ENCODE results near the gene ZHX3. TPM values are rescaled to one million over a fixed set of nuclear protein-coding genes. Genes with fewer than 3 reads are reported as not detected.
A peak's percentile ranks its signal among the peaks of the same experiment; 100 is the strongest.

Gene ZHX3
- total RNA-seq, 4 donors from 2014 or later, result 57.8 to 74.8 (median 60.5) TPM

- intact Hi-C loops (cut with DNase I), result no loop called here
- H3K27ac ChIP-seq, result peak overlapping the region; percentile 26 to 72 (median 43)
Measured at GRCh38 chr20:41308290-41308711, 9.2 kb downstream of the ZHX3 start.

GRCh38 chr20:41307021-41307420 lies 10.5 kb downstream of the ZHX3 start:
- Histone ChIP-seq H3K27ac (no peak overlapping the region), H3K9me3 (no peaks in the 10 kb centered on the region), H3K4me3 (replicated peaks in 1 of 3) (no peak overlapping the region), H3K27me3 (no peaks in the 10 kb centered on the region), H3K4me1 (peaks cover 36% of the 10 kb centered on the region in 2 donors), H3K36me3 (no peaks in the 10 kb centered on the region)
- intact Hi-C loops (cut with DNase I), result no loop called here
- 92 to 100% methylated on average over 1 of the region's 1 CpG for WGBS, 2 donors
- no peak for DNase-seq
- no peak for TF ChIP-seq CTCF (IDR thresholded peaks at IDR 0.05)
- no peak for TF ChIP-seq POLR2A (IDR thresholded peaks at IDR 0.05)

More at GRCh38 chr20:41308290-41308711, 9.2 kb downstream of the ZHX3 start:
- WGBS, 2 donors, result 4 to 5% methylated on average over 1 of the region's 1 CpG
- H3K4me1 ChIP-seq, result peaks cover 36% of the 10 kb centered on the region in 2 donors
- no peaks in the 10 kb centered on the region for H3K27me3 ChIP-seq
- no peak for DNase-seq
- no peaks in the 10 kb centered on the region for H3K36me3 ChIP-seq
- H3K9me3 ChIP-seq, result no peaks in the 10 kb centered on the region
- TF ChIP-seq POLR2A (IDR thresholded peaks at IDR 0.05), result no peak
- TF ChIP-seq CTCF (IDR thresholded peaks at IDR 0.05), result no peak
- no peak overlapping the region for H3K4me3 ChIP-seq (replicated peaks in 1 of 3)

GRCh38 chr20:41306061-41306727 lies 11.3 kb downstream of the ZHX3 start:
- Histone ChIP-seq H3K27ac (no peak overlapping the region), H3K4me1 (peaks cover 36% of the 10 kb centered on the region in 2 donors), H3K4me3 (replicated peaks in 1 of 3) (no peak overlapping the region), H3K9me3 (no peaks in the 10 kb centered on the region), H3K27me3 (no peaks in the 10 kb centered on the region), H3K36me3 (no peaks in the 10 kb centered on the region)
- WGBS, 2 donors, result 94 to 96% methylated on average over 5 of the region's 5 CpGs
- no peak for DNase-seq
- intact Hi-C loops (cut with DNase I), result no loop called here
- no peak for TF ChIP-seq POLR2A (IDR thresholded peaks at IDR 0.05)
- no peak for TF ChIP-seq CTCF (IDR thresholded peaks at IDR 0.05)

GRCh38 chr20:41304424-41305079 lies 13.0 kb downstream of the ZHX3 start:
- Histone ChIP-seq H3K4me3 (replicated peaks in 1 of 3) (no peak overlapping the region), H3K9me3 (no peaks in the 10 kb centered on the region), H3K27me3 (no peaks in the 10 kb centered on the region), H3K27ac (no peak overlapping the region), H3K36me3 (no peaks in the 10 kb centered on the region), H3K4me1 (peaks cover 36 to 39% of the 10 kb centered on the region in 2 donors)
- no peak for DNase-seq
- intact Hi-C loops (cut with DNase I), result no loop called here
- WGBS, 2 donors, result 95 to 98% methylated on average over 3 of the region's 3 CpGs
- TF ChIP-seq POLR2A (IDR thresholded peaks at IDR 0.05) (no peak), CTCF (IDR thresholded peaks at IDR 0.05) (no peak)

- intact Hi-C loops (cut with DNase I), result no loop called here
- TF ChIP-seq CTCF (IDR thresholded peaks at IDR 0.05) (no peak), POLR2A (IDR thresholded peaks at IDR 0.05) (no peak)
- H3K4me1 ChIP-seq, result peaks cover 30 to 34% of the 10 kb centered on the region in 2 donors
- H3K27me3 ChIP-seq, result no peaks in the 10 kb centered on the region
- H3K9me3 ChIP-seq, result no peaks in the 10 kb centered on the region
- DNase-seq, result no peak
- H3K27ac ChIP-seq, result no peak overlapping the region
- WGBS, 2 donors, result 75 to 91% methylated on average over 1 of the region's 1 CpG
- H3K36me3 ChIP-seq, result no peaks in the 10 kb centered on the region
- no peak overlapping the region for H3K4me3 ChIP-seq (replicated peaks in 1 of 3)
Measured at GRCh38 chr20:41304002-41304401, 13.5 kb downstream of the ZHX3 start.
